ENCODE results near the gene CAPN5.
A peak's percentile ranks its signal among the peaks of the same experiment; 100 is the strongest.
"Not testable (repeated sequence)": the region's sequence is repeated elsewhere in the genome, so short reads cannot be mapped to it uniquely, and the experiment has no call there.

CAPN5 gene

DNA sequence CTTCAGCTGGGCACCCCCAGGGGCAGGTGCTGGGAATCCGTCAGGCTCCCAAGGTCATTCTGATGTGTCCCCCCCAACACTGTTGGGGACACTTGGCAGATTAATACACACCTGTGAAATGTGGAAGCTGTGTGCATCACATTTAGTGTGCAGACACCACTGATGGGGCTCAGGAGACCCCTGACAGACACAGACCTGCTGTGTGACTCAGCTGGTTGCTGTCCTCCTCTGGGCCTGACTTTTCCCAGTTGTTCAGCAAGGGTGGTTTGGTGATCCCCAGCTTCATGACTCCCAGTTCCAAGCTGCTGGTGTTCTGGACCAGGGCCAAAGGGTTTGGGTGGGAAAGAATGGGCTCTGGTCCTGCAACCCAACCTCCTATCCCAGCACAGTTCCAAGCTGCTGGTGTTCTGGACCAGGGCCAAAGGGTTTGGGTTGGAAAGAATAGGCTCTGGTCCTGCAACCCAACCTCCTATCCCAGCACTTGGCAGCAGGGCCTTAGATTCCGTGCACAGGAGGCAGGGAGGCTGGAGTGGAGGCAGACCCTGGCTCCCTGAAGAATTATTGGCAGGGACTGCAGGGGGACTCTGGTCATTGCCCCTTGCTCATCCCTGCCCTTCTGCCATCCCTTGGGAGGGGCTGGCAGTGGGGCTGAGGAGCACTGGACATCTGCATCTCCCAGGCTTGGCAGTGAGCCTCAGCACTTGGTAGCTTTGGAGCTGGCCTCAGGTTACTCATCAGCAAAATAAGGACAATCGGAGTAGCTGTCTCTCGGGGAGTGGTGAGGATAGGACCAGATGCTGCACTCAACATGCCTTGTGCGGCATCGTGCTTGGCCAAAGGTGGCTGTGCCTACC is 27.4 kb downstream of the CAPN5 start:
- DNase-seq (ENCODE audit: extremely low spot score, insufficient read length, low read depth) (no peak), FAIRE-seq (no peak)

DNA sequence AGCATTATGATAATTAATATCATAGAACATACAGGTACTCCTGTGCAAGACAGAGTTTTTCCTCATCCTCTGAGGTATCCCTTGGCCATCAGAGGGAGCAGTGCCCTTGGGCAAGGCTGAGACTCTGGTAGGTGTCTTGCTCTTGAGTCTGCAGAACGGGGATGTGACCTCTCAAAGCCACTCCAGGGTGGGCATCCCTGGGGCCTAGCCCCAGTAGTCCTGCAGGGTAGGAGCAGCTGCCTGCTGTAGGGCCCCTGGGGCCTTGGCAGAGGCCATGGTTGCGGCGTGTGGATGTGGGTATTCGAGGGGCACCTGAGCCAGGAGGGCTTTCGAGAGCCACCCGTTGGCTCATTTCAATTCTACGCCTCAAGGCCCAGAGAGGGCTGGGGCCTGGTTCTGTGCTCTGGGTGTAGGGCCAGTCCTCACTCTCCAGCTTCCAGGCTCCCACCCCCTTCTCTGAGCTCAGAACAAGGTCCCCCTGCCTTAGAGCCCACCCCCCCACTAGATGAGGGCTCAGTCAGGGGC is 28.1 kb downstream of the CAPN5 start:
- no peak for FAIRE-seq
- DNase-seq (ENCODE audit: extremely low spot score, insufficient read length, low read depth) = no peak

DNA sequence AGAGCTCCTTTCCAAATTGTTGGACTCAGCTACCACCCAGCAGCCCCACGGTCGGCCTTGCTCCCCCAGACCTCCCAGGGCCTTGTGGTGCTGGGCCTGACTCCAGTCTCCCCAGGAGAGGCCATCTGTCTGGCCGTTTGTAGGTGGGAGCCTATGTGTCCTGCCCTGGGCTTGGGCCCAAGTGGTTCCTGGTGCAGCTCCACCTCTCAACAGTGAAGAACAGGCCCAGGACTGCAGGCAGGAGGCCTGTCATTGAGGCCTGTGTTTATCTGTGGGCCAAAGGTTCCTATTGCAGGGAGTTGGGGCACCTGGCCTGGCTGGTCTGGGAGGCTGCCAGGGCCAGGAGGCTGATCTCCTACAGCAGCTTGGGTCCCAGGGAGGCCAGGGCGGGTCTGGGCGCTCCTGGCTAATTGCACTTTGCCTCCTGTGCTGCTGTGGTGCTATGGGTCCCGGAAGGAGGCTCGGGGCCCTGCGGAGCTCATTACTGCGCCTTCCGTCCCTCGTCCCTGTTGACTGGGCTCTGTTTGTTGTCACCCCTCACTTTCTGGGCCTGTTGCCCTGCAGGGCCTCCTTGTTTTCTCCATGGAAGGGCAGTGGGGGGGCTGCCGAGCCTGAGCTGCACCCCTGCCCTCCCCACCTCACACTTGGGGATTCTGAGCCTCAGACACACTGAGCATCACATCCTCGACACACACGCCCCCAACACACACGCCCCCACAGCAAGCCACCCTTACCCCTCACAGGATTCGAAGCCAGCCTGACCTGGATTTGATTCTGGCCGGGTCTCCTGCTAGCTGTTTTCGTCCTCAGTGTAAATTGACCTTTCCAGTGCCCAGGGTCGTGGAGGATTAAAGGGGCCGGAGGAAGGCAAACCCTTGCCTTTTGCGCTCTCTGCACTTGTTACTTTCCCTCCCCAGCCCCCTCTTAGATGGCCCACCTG is 29.1 kb downstream of the CAPN5 start:
- FAIRE-seq (no peak), DNase-seq (ENCODE audit: extremely low spot score, insufficient read length, low read depth) (no peak)

DNA sequence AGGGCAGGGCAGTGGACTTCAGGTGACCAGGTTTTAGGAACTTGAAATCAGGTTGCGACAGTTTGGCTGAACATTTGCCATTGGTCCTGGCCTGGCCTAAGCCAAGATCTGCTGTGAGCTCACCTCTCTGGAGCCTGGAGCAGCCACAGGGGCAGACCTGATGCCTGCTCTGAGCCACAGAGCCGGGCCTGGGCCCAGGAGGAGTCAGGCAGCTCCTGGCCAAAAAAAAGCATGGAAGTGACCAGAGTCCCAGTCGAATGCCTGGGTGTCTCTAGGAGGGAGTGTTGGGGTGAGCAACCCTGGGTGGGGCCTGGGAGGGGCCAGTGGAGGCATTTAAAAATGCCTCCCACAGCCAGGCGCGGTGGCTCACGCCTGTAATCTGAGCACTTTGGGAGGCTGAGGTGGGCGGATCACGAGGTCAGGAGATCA is 29.8 kb downstream of the CAPN5 start:
- FAIRE-seq (no peak), DNase-seq (ENCODE audit: extremely low spot score, insufficient read length, low read depth) (no peak)

DNA sequence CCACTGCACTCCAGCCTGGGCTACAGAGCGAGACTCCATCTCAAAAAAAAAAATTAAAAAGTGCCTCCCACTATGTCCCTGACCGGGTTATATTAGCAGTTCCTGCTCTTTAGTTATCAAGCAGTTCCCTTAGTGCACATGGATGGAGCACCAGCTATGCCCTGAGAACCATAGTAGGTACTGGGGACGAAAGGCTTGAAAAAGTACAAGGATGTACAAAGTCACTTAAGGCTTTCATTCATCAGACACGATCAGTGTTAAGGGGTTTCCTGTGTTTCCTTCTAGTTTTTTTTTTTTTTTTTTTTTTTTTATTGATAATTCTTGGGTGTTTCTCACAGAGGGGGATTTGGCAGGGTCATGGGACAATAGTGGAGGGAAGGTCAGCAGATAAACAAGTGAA is 30.4 kb downstream of the CAPN5 start:
- not testable (repeated sequence) for FAIRE-seq

DNA sequence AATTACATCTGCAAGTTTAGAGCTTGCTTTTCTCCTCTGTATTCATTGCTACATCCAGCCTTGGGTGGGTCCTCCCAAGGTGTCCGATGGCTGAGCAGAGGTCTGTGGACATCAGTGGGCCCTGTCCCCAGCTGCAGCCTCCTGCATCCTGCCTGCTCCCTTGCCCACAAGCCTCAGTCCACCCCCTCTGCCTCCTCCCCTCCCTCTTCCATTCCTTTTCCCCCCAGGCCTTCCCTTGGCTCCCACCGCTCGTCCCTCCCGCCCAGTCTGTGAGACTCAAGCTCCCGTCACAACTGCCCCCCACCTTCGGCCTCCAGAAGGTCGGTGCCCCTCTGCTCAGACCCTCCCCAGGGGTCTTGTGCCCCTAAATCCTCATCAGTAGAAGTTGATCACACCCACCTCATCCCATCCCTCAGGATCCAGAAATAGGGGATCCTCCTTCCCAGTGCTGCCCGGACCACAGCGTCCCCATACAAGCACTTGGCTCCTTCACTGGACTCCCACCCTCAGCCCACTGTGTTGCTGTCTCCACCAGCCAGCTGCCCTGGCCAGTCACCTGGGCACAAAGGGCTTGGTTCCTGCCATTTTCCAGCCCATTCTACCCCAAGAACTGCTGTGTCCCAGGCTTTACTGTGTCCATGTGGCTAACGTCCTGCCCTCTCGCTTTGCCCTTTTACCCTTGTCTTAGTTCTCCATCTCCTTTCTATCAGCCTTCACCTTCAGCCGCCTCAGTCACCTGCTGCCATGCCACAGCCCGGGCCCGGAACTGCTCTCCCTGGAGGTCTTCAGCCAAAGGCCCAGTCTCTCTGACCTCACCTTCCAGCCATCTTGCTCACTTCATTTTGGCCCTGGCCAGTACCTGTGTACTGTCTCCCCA is 33.6 kb downstream of the CAPN5 start:
- DNase-seq (ENCODE audit: extremely low spot score, insufficient read length, low read depth) (no peak), FAIRE-seq (no peak)

More for the DNA sequence above, 30.4 kb downstream of the CAPN5 start:
- DNase-seq (ENCODE audit: extremely low spot score, insufficient read length, low read depth) = not testable (repeated sequence)

DNA sequence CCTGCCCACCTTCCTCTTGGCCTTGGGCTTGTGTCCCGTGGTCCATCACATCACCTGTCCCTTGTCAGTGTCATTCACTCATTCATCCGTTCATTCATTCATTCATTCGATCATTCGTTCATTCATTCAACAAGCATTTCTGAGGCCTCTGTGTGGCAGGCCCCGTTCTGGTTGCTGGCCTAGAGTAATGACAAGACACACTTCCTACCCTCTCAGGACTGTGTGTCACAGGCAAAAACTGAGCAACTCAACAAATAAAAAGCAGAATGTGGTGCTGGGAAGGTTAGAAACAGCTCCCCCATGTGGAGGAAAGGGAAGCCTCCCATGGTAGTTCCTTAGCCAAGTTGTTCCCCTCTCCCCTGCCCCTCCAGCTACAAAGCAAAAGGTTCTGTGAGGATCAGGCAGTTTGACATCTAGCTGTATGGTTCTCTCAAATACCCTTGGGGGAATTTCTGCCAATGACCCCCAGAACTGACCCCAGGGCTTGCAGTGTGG is 34.3 kb downstream of the CAPN5 start:
- peak; percentile 25 for DNase-seq (ENCODE audit: extremely low spot score, insufficient read length, low read depth)

DNA sequence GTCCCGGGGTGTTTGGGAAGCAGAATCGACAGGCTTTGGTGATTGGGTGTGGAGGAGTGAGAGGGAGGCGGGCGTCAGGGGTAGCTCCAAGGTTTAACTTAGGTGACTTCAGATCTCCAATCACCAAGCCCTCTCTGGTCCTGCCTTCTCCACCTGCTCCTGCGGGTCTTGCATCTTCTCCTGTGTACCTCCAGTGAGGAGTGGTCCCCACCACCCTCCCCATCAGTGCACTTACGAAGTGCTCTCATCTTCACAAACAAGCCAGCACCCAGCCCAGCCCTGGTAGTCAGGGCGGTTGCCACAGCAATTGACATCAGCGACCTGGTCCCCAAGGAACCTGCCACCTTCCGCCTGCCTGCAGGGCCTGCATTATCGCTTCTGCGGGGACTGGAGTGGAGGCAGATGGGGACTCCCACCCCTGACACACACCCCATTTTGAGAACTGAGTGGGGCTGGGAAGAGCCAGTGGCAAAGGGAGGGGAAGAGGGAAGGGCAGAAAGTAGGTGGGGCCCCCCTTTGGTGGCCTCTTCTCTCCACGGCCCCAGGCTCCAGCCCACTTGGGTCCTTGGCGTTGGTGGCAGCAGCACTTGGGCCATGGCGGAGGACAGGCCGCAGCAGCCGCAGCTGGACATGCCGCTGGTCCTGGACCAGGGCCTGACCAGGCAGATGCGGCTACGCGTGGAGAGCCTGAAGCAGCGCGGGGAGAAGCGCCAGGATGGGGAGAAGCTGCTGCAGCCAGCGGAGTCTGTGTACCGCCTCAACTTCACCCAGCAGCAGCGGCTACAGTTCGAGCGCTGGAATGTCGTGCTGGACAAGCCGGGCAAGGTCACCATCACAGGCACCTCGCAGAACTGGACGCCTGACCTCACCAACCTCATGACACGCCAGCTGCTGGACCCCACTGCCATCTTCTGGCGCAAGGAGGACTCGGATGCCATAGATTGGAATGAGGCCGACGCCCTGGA is 35.8 kb downstream of the CAPN5 start, which contains the start of gene OMP:
TSS of gene OMP (plus strand) at position 595 of the 965 bp plus-strand sequence. CDS start at position 595, 0 bp downstream.
- DNase-seq (ENCODE audit: extremely low spot score, insufficient read length, low read depth) (no peak), FAIRE-seq (no peak)

More for the DNA sequence above, 34.3 kb downstream of the CAPN5 start:
- no peak for FAIRE-seq

DNA sequence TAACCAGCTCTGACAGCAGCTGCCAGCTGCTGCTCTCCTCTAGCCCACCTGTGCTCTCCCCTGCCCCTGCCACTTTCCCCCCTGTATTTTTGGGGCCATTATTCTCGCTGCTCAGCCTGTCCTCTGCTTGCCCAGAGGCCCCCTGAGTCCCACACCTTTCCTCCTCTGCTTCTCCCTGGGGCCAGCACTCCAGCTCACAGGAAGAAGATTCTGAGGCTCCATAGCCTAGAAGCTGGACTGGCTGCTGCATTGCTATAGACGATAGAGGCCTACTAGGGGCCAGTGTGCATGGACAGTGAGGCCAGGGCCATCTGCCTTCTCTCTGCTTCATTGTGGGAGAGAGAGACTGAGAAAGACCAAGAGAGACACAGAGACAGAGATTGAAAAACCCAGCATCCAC is 36.5 kb downstream of the CAPN5 start:
- DNase-seq (ENCODE audit: extremely low spot score, insufficient read length, low read depth) (no peak), FAIRE-seq (no peak)

DNA sequence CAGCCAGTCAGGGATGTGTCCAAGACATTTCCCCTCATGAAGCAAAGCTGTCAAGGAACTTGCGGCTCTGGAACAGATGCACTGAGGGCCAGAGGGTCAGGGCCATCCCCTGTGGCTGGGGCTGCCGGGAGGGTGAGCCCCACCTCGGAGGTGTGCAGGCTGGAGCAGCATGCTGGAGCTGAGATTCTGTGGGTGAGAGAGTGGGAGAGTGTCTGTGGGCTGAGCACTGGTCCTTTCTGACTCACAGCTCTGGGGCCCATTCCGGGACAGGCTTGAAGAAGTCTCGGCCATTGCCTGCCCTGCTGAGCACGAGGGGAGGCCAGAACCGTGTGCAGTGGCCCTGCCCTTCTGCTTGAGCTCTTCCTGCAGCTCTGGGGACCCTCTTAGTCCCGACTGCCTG is 38.0 kb downstream of the CAPN5 start:
- no peak for FAIRE-seq
- no peak for DNase-seq (ENCODE audit: extremely low spot score, insufficient read length, low read depth)

DNA sequence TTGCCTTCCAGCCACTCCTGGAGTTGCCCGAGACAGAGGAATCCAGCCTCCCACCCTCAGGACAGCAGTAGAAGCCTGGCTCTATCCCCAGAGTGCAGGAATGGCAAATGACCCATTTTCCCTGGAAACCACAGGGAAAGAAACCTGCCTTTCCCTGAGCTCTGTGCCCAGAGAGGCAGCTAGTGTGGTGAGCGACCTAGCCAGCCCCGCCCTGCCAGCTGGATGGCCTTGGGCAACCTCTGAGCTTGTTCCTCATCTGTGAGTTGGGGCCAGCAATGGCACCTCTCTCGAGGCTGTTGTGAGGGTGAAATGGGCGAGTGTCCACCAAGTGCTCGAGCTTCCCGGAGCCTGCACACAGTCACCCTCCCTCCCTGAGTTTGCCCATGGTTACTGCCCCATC is 39.5 kb downstream of the CAPN5 start:
- FAIRE-seq (no peak), DNase-seq (ENCODE audit: extremely low spot score, insufficient read length, low read depth) (no peak)

DNA sequence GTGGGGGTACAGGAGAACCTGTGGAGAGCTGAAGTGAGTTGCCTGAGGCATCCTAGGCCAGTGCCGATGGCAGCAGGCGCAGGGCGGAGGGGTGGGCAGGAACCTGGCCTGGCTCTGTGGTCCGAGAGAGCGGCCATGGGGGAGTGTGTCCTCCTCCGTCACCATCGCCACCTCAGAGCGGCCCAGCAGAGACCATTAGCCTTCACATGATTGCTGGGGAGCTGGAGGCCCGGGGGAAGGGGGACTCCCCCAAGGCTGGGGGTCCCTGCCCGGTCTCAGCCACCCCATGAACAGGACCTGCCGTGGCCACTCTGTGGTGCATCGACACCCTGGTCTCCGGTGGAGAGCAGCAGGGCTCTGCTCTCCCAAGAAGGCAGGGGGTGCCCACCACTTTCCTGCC is 40.0 kb downstream of the CAPN5 start:
- no peak for DNase-seq (ENCODE audit: extremely low spot score, insufficient read length, low read depth)
- no peak for FAIRE-seq

DNA sequence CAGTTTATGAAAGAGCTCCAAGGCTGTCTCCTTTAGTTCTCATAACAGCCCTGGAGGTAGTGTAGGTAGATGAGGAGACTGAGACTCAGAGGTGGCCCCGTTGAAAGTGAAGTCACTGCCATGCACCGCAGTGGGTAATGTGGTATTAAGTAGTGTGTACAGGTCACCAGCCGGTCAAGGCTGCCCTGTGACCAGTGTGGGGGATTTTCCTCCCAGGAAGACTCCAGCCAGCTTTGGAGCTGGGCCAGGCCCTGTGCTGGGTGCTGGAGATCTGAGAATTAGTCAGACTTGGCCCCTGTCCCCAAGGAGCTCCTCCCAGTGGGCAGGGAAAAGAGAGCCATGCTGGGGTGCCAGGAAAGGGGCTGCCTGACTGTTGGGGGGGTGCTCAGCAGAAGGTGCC is 41.2 kb downstream of the CAPN5 start:
- DNase-seq (ENCODE audit: extremely low spot score, insufficient read length, low read depth) (no peak), FAIRE-seq (no peak)

DNA sequence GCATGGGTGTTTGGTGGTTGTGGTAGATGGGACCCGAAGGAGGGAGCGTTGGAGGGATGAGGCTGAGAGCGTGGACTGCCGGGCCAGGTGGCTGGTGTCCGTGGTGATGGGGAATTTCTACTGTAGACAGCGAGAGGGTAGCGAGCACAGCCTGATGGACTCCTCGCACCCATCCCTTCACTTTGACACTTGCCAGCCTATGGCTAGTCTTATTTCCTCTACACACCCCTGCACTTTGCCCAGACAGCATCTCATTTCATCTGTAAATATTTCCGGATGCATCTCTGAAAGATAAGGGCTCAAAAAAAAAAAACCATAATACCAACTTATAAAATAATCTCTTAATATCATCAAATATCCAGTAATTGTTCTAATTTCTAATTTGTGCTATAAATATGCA is 41.7 kb downstream of the CAPN5 start:
- no peak for DNase-seq (ENCODE audit: extremely low spot score, insufficient read length, low read depth)

DNA sequence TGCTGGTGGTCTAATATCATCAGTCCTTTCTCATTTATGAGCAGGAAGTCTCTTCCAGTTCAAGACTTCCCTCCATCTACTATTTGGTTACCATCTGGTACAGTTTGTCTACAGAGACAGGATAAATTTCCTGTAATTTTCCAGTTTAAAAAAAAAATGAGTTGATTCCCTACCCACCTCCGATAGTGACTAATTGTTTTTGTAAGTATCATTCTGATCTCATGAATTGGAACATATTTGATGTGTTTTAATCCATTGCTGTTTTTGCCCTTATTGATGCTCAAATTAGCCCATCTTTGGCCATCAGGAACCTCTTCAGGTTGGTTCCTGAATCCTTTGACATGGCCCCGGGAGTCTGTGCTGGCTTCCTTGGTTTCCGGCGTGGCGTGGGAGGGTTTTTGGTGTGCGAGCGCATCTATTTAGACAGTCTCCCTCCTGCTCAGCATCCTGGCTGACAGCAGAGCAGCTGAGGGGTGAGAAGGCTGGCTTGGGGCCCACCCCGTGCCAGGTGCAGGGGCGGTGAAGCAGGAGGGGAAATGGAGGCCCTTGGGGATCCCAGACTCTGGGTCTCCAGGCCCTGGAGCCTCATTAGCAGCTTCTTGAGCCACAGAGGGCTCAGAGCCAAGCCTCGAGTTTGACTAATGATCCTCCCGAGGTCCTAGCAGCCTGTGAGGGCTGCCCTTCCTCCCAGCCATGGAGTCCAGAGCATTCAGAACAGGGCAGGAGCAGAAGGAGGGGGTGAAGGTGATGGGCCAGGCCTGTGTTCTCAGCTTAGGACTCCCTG is 42.7 kb downstream of the CAPN5 start:
- no peak for FAIRE-seq
- DNase-seq (ENCODE audit: extremely low spot score, insufficient read length, low read depth) = no peak

More for the DNA sequence above, 41.7 kb downstream of the CAPN5 start:
- FAIRE-seq = no peak

DNA sequence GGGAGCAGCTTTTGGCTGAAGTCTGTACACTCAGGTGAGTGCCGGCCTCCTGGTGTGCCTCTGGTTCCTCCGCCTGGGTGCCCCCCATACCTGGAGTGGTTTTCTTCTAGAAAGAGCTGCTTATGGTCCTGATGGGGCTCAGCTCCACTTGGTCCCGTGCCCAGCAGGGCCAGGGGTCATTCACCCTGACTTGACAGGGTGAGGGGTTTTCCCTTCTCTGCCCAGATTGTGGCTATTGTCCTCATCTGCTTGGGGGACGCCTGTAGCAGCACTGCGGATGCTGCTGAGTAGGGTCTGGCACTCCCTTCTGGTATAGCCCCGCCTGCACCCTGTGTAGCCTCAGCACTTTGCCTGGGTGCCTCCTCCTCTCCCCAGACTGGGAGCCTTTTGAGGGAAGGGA is 44.1 kb downstream of the CAPN5 start:
- FAIRE-seq = no peak
- no peak for DNase-seq (ENCODE audit: extremely low spot score, insufficient read length, low read depth)

DNA sequence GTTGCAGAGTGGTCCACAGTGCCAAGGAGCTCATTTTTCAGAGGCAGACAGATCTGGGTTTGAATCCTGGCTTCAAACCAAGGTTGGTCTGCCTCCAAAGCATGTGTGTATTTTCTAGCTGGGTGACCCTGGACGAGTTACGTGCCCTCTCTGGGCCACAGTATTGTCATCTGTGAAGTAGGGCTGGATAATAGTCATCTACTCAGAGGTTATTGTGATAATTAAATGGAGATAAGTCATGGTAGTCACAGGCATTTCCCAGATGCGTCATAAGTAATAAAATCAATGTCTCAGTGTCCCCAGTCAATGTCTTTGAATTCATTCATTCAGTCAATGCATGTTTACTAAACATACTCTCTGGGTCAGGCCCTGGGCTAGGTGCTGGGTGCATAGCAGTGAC is 44.5 kb downstream of the CAPN5 start:
- FAIRE-seq = no peak
- no peak for DNase-seq (ENCODE audit: extremely low spot score, insufficient read length, low read depth)

DNA sequence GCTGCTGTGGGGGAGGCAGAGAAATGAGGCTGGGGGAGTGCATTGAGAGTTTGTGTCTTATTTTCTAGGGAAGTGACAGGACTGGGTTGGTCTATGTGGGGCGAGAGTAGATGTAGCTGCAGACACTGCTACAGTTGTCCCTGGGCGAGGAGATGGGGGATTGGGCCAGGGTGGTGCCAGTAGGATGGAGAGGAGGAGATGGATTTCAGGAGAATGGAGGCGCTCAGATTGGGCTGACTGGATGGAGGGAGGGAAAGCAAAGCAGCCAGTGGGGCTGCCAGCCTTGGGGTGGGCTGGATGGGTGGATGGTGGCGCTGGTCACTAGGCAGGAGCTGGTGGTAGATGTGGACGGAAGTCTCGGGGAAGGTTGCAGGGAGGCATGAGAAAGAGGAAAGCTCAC is 45.2 kb downstream of the CAPN5 start:
- no peak for FAIRE-seq
- DNase-seq (ENCODE audit: extremely low spot score, insufficient read length, low read depth) = no peak
